Panc1 (cell line): ENCODE results near the gene DLG2. TPM values are rescaled to one million over a fixed set of nuclear protein-coding genes. Genes with fewer than 3 reads are reported as not detected.

Experiments used
- ATAC-seq: fragments of 200-7000 bp; cut with Tn5 transposase; 2 replicates; pipeline ENCODE4 v1.9.1; 2020; ENCODE audit warnings: mild to moderate bottlenecking, moderate library complexity
- BruUV-seq: library from RNA; stranded (reverse); fragments of 400-500 nt; replicated peaks from 2 replicates; lab custom pipeline; 2021; lab: Mats Ljungman, UMichigan
- CTCF ChIA-PET: fragments of 300-600 bp; sonication (Branson Sonifier 250); formaldehyde crosslinking; loops from one replicate; lab custom pipeline; 2022; ENCODE audit warnings: antibody characterized with exemption; lab: Charles Lee
- POLR2A ChIA-PET: fragments of 300-600 bp; sonication (Branson Sonifier 250); formaldehyde crosslinking; loops from one replicate; lab custom pipeline; 2022; ENCODE audit warnings: antibody characterized with exemption; lab: Charles Lee
- DNase-seq: peaks from one replicate; pipeline ENCODE4 v3.0.0-alpha.2; 2010; ENCODE audit warnings: low read depth, low spot score
- H3K27ac ChIP-seq: 2 replicates; pipeline ENCODE4 v1.5.1; 2011; ENCODE audit warnings: mild to moderate bottlenecking, low read length, inconsistent platforms
- H3K27me3 ChIP-seq: fragments of 200-500 bp; sonication (Bioruptor generic); 2 replicates; pipeline ENCODE4 v1.6.0; 2014; ENCODE audit warnings: low read length, inconsistent platforms; ENCODE audit not compliant: control insufficient read depth, insufficient read depth
- H3K36me3 ChIP-seq: fragments of 200-500 bp; sonication (Bioruptor generic); 2 replicates; pipeline ENCODE4 v1.5.1; 2014; ENCODE audit warnings: inconsistent platforms, mild to moderate bottlenecking, low read length, moderate library complexity; ENCODE audit not compliant: control insufficient read depth, insufficient read depth
- H3K4me1 ChIP-seq: 2 replicates; pipeline ENCODE4 v1.5.1; 2011; ENCODE audit warnings: inconsistent platforms, mild to moderate bottlenecking, low read length, moderate library complexity; ENCODE audit not compliant: control insufficient read depth, insufficient read depth
- H3K4me3 ChIP-seq, 2 experiments: 2 replicates each; pipeline ENCODE4 v1.5.1; 2011 to 2012; ENCODE audit warnings: low read depth in 2 of 2, low read length in 2 of 2, mild to moderate bottlenecking in 2 of 2, inconsistent platforms in 1 of 2, moderate library complexity in 1 of 2
- H3K9me3 ChIP-seq: fragments of 200-500 bp; sonication (Bioruptor generic); 2 replicates; pipeline ENCODE4 v1.5.1; 2014; ENCODE audit warnings: low read depth, mild to moderate bottlenecking, inconsistent platforms, low read length, moderate library complexity; ENCODE audit not compliant: control insufficient read depth, insufficient read depth
- POLR2AphosphoS5 ChIP-seq: IDR thresholded peaks from 2 replicates; pipeline ENCODE4 v1.6.1; 2012; ENCODE audit warnings: mild to moderate bottlenecking, low read depth, low read length, moderate library complexity
- SIN3A ChIP-seq: IDR thresholded peaks from 2 replicates; pipeline ENCODE4 v1.6.1; 2012; ENCODE audit warnings: low read depth, mild to moderate bottlenecking, low read length, moderate library complexity, borderline replicate concordance; ENCODE audit not compliant: insufficient read depth
- TCF7L2 ChIP-seq: IDR thresholded peaks from 2 replicates; pipeline ENCODE4 v1.6.1; 2011; ENCODE audit warnings: mild to moderate bottlenecking, low read depth, low read length, inconsistent platforms
- in situ Hi-C: cut with HindIII; loops from 2 replicates; pipeline ENCODE4 v1.10.0; 2016; ENCODE audit warnings: low sequenced_read_pairs, low pct_unique_long_range_greater_than_20kb
- intact Hi-C: fragments of 100-400 bp; cut with micrococcal nuclease; formaldehyde crosslinking; loops from one replicate; pipeline ENCODE4 v1.10.0; 2022; ENCODE audit not compliant: unreplicated experiment
- total RNA-seq: library from RNA; stranded (reverse); gene quantifications from one replicate; pipeline ENCODE4 v1.2.1, GENCODE V29; 2021; ENCODE audit not compliant: unreplicated experiment
- TF ChIP-seq, protein P1 (sequence below), 2 experiments: IDR thresholded peaks; 2 replicates each; pipeline ENCODE4 v1.6.1; 2011 to 2012; ENCODE audit warnings: low read depth in 2 of 2, control low read depth in 1 of 2, low read length in 1 of 2, mild to moderate bottlenecking in 1 of 2, moderate library complexity in 1 of 2; ENCODE audit not compliant: insufficient read depth in 1 of 2
- TF ChIP-seq, protein P2 (sequence below): fragments of 450-650 bp; IDR thresholded peaks from 2 replicates; pipeline ENCODE4 v1.5.1; 2017; ENCODE audit warnings: mild to moderate bottlenecking

DLG2 gene
- total RNA-seq, 1 experiment from 2014 or later, result 4.2 TPM

DNA sequence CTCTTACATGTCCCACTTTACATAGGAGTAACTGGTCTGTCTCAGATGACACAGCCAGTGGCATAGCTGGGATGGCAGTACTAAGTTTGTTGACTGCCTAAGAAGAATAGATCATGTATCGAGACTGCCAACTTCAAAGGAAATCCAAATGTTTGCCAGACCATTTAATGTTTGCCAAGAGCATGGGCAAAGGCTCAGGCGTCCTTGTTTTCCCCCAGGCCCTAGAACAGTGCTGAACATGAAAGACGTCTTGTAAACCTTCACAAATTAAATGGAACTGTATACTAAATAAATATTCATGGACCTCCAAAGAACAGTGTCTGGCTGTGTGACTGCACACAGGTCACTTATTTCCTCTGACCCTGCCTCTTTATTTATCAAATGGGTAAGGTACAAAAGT, 2106.3 kb downstream of the DLG2 start:
- in situ Hi-C loops, result no loop called here
- DNase-seq, result no peak
- Histone ChIP-seq H3K27me3 (peaks cover 5% of the 10 kb centered on the region), H3K36me3 (no peaks in the 10 kb centered on the region), H3K4me3 (no peak overlapping the region), H3K9me3 (no peaks in the 10 kb centered on the region), H3K4me1 (no peaks in the 10 kb centered on the region), H3K27ac (no peak overlapping the region)
- ATAC-seq, result no peak
- POLR2A ChIA-PET, result no interaction called here
- TF ChIP-seq TCF7L2 (no peak), POLR2AphosphoS5 (no peak), SIN3A (no peak)
- TF ChIP-seq, protein P1, sequence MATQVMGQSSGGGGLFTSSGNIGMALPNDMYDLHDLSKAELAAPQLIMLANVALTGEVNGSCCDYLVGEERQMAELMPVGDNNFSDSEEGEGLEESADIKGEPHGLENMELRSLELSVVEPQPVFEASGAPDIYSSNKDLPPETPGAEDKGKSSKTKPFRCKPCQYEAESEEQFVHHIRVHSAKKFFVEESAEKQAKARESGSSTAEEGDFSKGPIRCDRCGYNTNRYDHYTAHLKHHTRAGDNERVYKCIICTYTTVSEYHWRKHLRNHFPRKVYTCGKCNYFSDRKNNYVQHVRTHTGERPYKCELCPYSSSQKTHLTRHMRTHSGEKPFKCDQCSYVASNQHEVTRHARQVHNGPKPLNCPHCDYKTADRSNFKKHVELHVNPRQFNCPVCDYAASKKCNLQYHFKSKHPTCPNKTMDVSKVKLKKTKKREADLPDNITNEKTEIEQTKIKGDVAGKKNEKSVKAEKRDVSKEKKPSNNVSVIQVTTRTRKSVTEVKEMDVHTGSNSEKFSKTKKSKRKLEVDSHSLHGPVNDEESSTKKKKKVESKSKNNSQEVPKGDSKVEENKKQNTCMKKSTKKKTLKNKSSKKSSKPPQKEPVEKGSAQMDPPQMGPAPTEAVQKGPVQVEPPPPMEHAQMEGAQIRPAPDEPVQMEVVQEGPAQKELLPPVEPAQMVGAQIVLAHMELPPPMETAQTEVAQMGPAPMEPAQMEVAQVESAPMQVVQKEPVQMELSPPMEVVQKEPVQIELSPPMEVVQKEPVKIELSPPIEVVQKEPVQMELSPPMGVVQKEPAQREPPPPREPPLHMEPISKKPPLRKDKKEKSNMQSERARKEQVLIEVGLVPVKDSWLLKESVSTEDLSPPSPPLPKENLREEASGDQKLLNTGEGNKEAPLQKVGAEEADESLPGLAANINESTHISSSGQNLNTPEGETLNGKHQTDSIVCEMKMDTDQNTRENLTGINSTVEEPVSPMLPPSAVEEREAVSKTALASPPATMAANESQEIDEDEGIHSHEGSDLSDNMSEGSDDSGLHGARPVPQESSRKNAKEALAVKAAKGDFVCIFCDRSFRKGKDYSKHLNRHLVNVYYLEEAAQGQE (IDR thresholded peaks at IDR 0.05; ENCODE audit: insufficient read depth in 1 of 2, low read depth in 2 of 2, low read length in 1 of 2), result no peak
- TF ChIP-seq, protein P2, sequence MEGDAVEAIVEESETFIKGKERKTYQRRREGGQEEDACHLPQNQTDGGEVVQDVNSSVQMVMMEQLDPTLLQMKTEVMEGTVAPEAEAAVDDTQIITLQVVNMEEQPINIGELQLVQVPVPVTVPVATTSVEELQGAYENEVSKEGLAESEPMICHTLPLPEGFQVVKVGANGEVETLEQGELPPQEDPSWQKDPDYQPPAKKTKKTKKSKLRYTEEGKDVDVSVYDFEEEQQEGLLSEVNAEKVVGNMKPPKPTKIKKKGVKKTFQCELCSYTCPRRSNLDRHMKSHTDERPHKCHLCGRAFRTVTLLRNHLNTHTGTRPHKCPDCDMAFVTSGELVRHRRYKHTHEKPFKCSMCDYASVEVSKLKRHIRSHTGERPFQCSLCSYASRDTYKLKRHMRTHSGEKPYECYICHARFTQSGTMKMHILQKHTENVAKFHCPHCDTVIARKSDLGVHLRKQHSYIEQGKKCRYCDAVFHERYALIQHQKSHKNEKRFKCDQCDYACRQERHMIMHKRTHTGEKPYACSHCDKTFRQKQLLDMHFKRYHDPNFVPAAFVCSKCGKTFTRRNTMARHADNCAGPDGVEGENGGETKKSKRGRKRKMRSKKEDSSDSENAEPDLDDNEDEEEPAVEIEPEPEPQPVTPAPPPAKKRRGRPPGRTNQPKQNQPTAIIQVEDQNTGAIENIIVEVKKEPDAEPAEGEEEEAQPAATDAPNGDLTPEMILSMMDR, result no peak
- intact Hi-C loops, result loop anchor here (10.0 kb wide), 1 partner anchor 226 kb away; no protein-coding TSS in a partner anchor
- CTCF ChIA-PET, result no interaction called here
- no TSS peak for BruUV-seq

DNA sequence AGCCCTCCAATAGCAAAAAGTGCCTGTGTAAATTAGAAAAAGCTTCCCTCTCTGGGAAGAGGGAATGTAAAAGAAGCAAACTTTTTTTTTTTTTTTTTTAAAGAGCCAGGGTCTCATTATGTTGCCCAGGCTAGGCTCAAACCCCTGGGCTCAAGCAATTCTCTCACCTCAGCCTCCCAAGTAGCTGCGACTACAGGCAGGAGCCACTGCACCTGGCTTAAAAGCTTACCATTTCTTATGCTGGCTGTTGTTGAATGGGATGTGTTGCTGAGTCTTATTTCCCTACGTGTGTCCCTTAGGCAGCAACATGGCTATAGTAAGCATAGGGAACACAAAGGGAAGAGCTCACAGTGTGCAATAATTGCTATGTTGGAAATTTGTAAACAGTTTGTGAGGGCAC, 2115.5 kb downstream of the DLG2 start:
- CTCF ChIA-PET, result no interaction called here
- POLR2A ChIA-PET, result no interaction called here
- no peak for ATAC-seq

More for the DNA sequence above, 2115.5 kb downstream of the DLG2 start:
- intact Hi-C loops, result no loop called here
- Histone ChIP-seq H3K27ac (no peak overlapping the region), H3K36me3 (no peaks in the 10 kb centered on the region), H3K9me3 (no peaks in the 10 kb centered on the region), H3K4me3 (no peak overlapping the region), H3K27me3 (no peaks in the 10 kb centered on the region), H3K4me1 (no peaks in the 10 kb centered on the region)
- in situ Hi-C loops, result no loop called here
- BruUV-seq, result no TSS peak
- no peak for DNase-seq
- no peak for TF ChIP-seq POLR2AphosphoS5
- TF ChIP-seq SIN3A, result no peak
- TF ChIP-seq, protein P1 (IDR thresholded peaks at IDR 0.05; ENCODE audit: insufficient read depth in 1 of 2, low read depth in 2 of 2, low read length in 1 of 2), result no peak
- no peak for TF ChIP-seq TCF7L2
- TF ChIP-seq, protein P2, result no peak
